Activated T-helper 2 cell treated with anti-CD3 and anti-CD28 coated beads, Interferon-gamma antibody, Interleukin-2, Interleukin-4, amounts not matched to agents 10 μg/mL and 5 μg/mL and 100 μg/mL, durations not matched to agents 14 hours and 24 hours and 36 hours (primary cell): ENCODE data around the gene RTF2. TPM values are rescaled to one million over a fixed set of nuclear protein-coding genes. Genes with fewer than 3 reads are reported as not detected.

ENCODE experiments used
- DNase-seq: peaks from one replicate; pipeline ENCODE4 v3.0.0; 2021; ENCODE audit warnings: low spot score
- H3K27ac Mint-ChIP-seq: one replicate; pipeline ENCODE4 v1.8.0; 2021; ENCODE audit warnings: mixed read lengths
- H3K27me3 Mint-ChIP-seq: one replicate; pipeline ENCODE4 v1.8.0; 2021; ENCODE audit warnings: low read depth, mixed read lengths
- H3K36me3 Mint-ChIP-seq: one replicate; pipeline ENCODE4 v1.8.0; 2021; ENCODE audit warnings: low read depth, mixed read lengths
- H3K4me1 Mint-ChIP-seq: one replicate; pipeline ENCODE4 v1.8.0; 2021; ENCODE audit warnings: low read depth, mixed read lengths
- H3K4me3 Mint-ChIP-seq: one replicate; pipeline ENCODE4 v1.8.0; 2021; ENCODE audit warnings: low read depth, mild to moderate bottlenecking, moderate library complexity, mixed read lengths
- H3K9me3 Mint-ChIP-seq: one replicate; pipeline ENCODE4 v1.8.0; 2021; ENCODE audit warnings: mixed read lengths
- intact Hi-C: fragments of 100-400 bp; cut with micrococcal nuclease; formaldehyde crosslinking; loops from one replicate; pipeline ENCODE4 v1.15.1; 2023
- total RNA-seq: library from RNA; stranded (reverse); gene quantifications from 2 replicates; pipeline ENCODE4 v1.2.3, GENCODE V29; 2022

RTF2 gene
- total RNA-seq, 1 donor from 2014 or later: 103 TPM

GRCh38 chr20:56442389-56443365, 25.8 kb upstream of the RTF2 start:
- H3K4me3 Mint-ChIP-seq: no peak overlapping the region
- H3K27me3 Mint-ChIP-seq: no peaks in the 10 kb centered on the region
- no peak for DNase-seq

DNA sequence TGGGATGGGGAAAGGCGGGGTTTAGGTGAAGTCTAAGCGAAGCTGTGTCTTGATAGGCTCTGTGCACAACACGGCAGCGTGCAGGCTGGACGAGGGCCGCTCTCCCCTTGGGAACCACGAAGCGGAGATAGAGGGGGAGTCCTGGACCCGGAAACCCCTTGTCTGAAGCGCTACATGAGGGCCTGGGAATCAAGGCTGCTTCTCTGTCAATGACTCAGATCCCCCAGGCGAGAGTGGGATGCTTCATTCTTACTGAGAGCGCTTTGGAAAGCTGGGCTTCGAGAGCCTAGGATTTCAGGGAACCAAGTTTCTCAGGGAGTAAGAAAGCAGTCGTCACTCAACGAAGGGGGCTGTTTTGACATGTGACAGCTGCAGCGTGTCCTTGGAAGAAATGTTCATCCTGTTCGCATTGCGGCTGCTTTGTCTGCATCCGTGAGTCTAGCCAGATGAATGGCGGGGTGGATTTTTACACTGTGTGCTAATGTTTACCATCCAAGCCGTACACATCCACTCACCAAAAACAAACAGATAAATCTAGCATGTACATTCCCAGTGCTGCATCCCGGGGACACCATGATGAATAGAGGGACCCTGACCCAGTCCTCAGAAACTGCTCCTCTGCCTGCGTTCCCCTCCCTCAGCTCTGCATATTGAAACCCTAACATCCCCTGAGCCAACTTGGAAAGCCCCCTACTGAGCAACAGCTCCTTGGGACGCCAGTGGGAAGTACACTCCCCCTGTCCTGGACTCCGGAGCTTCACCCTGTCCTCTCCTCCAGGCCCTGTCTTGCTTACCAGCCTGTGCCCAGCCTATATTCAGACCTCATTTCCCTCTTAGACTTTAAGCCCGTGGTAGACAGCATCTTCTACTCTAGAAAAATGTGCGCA, 24.5 kb upstream of the RTF2 start:
- no peak for DNase-seq
- Mint-ChIP-seq H3K27me3 (no peaks in the 10 kb centered on the region), H3K27ac (peak overlapping the region; percentile 17), H3K9me3 (no peaks in the 10 kb centered on the region), H3K4me3 (no peak overlapping the region), H3K36me3 (peaks cover 33% of the 10 kb centered on the region), H3K4me1 (peaks cover 33% of the 10 kb centered on the region)
- intact Hi-C loops: no loop called here

More at GRCh38 chr20:56442389-56443365, 25.8 kb upstream of the RTF2 start:
- Mint-ChIP-seq H3K4me1 (peaks cover 36% of the 10 kb centered on the region), H3K36me3 (peaks cover 36% of the 10 kb centered on the region), H3K9me3 (no peaks in the 10 kb centered on the region), H3K27ac (peak overlapping the region; percentile 75)
- intact Hi-C loops: no loop called here

- H3K36me3 Mint-ChIP-seq: peaks cover 28% of the 10 kb centered on the region
- intact Hi-C loops: no loop called here
- H3K27me3 Mint-ChIP-seq: no peaks in the 10 kb centered on the region
- no peak for DNase-seq
- H3K27ac Mint-ChIP-seq: no peak overlapping the region
- no peak overlapping the region for H3K4me3 Mint-ChIP-seq
- peaks cover 25% of the 10 kb centered on the region for H3K4me1 Mint-ChIP-seq
- H3K9me3 Mint-ChIP-seq: no peaks in the 10 kb centered on the region
These were observed 23.3 kb upstream of the RTF2 start for GRCh38 chr20:56445130-56445529.

DNA sequence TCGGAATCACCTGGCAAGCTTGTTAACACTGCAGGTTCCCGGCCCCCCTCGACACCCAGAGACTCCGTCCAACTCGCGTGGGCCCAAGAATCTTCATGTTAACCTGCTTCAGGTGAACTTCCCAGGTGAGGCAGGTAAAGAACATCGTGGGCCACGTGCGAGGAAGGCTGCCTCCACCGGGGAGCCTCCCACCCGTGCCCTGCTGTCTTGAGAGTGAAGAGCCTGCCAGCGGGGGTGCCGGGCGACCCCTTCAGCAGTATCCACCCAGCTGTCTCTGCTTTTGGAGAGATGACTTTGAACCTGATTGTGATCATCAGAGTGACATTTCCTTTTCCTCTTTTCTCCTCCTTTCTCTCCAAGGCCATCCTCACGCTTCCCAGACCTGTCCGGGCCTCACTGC, 22.9 kb upstream of the RTF2 start:
- intact Hi-C loops: no loop called here
- H3K9me3 Mint-ChIP-seq: no peaks in the 10 kb centered on the region
- no peak overlapping the region for H3K4me3 Mint-ChIP-seq
- H3K36me3 Mint-ChIP-seq: peaks cover 24% of the 10 kb centered on the region
- no peak overlapping the region for H3K27ac Mint-ChIP-seq
- peaks cover 21% of the 10 kb centered on the region for H3K4me1 Mint-ChIP-seq
- H3K27me3 Mint-ChIP-seq: no peaks in the 10 kb centered on the region
- no peak for DNase-seq

GRCh38 chr20:56447227-56447626, 21.2 kb upstream of the RTF2 start:
- Mint-ChIP-seq H3K4me3 (no peak overlapping the region), H3K4me1 (peaks cover 12% of the 10 kb centered on the region), H3K36me3 (peaks cover 31% of the 10 kb centered on the region), H3K27ac (no peak overlapping the region), H3K27me3 (no peaks in the 10 kb centered on the region), H3K9me3 (no peaks in the 10 kb centered on the region)
- no peak for DNase-seq
- intact Hi-C loops: no loop called here

DNA sequence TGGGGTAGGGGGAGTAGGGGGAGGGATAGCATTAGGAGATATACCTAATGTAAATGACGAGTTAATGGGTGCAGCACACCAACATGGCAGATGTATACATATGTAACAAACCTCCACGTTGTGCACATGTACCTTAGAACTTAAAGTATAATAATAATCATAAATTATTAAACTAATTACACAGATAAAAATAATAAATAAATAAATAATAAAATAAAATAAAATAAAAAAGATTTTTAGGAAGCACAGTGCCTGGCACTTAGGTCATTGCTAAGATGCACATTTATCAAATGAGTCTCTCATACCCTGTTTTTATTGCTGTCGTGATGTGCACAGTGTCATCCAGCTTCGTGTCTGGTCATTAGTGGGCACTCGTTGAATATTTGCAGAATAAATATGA, 19.0 kb upstream of the RTF2 start:
- DNase-seq: no peak
- Mint-ChIP-seq H3K27ac (no peak overlapping the region), H3K27me3 (no peaks in the 10 kb centered on the region)

DNA sequence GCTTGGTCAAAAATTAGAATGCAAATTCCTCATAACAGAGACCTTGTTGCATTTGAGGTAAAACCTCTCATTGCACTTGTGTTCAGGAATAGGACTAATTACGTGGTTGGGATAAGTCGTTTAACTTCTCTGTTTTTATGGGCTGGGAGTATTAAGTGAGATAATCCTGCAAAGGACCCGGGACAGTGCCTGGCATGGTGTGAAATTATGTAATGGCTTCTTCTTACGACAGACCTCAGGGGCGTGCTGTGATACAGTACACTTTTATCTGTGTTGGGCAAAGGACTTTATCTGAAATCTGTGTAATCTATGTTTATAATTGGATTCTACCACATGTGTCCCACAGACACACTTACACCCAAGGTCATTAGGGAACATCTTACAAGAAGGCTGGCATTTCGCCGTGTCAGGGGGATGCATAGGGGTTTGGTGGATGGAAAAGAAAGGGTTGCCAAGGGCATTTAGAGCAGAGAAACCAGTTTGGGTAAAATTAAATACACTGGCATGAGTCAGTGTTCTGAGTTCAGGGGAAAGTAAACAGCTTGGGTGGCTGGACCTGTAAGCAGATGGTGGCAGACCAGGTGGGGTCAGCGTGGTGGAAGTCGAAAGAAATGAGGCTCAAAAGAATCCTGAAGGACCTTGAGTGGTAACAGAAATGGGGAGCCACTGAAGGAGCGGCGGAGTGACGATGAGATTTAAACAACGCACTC, 17.2 kb upstream of the RTF2 start:
- intact Hi-C loops: no loop called here
- Mint-ChIP-seq H3K4me3 (no peak overlapping the region), H3K27me3 (no peaks in the 10 kb centered on the region), H3K36me3 (peaks cover 26% of the 10 kb centered on the region), H3K4me1 (peaks cover 15% of the 10 kb centered on the region), H3K9me3 (no peaks in the 10 kb centered on the region), H3K27ac (no peak overlapping the region)
- no peak for DNase-seq

More for the DNA sequence above, 19.0 kb upstream of the RTF2 start:
- Mint-ChIP-seq H3K4me3 (no peak overlapping the region), H3K9me3 (no peaks in the 10 kb centered on the region), H3K36me3 (peaks cover 18% of the 10 kb centered on the region), H3K4me1 (peaks cover 6% of the 10 kb centered on the region)
- intact Hi-C loops: no loop called here

- peaks cover 22% of the 10 kb centered on the region for H3K36me3 Mint-ChIP-seq
- intact Hi-C loops: no loop called here
- no peaks in the 10 kb centered on the region for H3K27me3 Mint-ChIP-seq
- peaks cover 16% of the 10 kb centered on the region for H3K4me1 Mint-ChIP-seq
- peak overlapping the region; percentile 33 for H3K27ac Mint-ChIP-seq
- H3K4me3 Mint-ChIP-seq: no peak overlapping the region
- H3K9me3 Mint-ChIP-seq: no peaks in the 10 kb centered on the region
- DNase-seq: no peak
These were observed 15.1 kb upstream of the RTF2 start for GRCh38 chr20:56453352-56453751.

- no peak for DNase-seq
- intact Hi-C loops: loop anchor here (1.0 kb wide), 1 partner anchor 14 kb away; no protein-coding TSS in a partner anchor
- H3K4me3 Mint-ChIP-seq: no peak overlapping the region
- H3K27me3 Mint-ChIP-seq: no peaks in the 10 kb centered on the region
- H3K27ac Mint-ChIP-seq: peak overlapping the region; percentile 75
- H3K9me3 Mint-ChIP-seq: no peaks in the 10 kb centered on the region
- H3K4me1 Mint-ChIP-seq: peaks cover 20% of the 10 kb centered on the region
- H3K36me3 Mint-ChIP-seq: peaks cover 28% of the 10 kb centered on the region
These were observed 13.7 kb upstream of the RTF2 start for GRCh38 chr20:56454754-56455153.

DNA sequence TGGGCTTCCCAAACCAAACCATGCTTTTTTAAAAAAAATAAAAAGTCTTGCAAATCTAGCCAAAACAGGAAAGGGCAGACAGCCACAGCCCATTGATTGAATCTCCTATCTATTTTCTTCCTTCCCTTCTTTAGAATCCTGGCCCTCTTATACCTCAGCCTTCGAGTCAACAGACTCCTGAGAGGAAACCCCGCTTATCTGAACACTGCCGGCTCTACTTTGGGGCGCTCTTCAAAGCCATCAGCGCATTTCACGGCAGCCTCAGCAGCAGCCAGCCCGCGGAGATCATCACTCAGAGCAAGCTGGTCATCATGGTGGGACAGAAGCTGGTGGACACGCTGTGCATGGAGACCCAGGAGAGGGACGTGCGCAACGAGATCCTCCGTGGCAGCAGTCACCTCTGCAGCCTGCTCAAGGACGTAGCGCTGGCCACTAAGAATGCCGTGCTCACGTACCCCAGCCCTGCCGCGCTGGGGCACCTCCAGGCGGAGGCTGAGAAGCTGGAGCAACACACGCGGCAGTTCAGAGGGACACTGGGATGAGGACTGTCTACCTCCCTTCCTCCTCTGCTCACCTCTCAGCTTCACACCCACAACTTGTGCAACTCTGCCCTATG, 10.1 kb upstream of the RTF2 start:
- peaks cover 47% of the 10 kb centered on the region for H3K4me1 Mint-ChIP-seq
- DNase-seq: no peak
- no peaks in the 10 kb centered on the region for H3K9me3 Mint-ChIP-seq
- H3K36me3 Mint-ChIP-seq: peaks cover 19% of the 10 kb centered on the region
- H3K4me3 Mint-ChIP-seq: no peak overlapping the region
- no peak overlapping the region for H3K27ac Mint-ChIP-seq
- H3K27me3 Mint-ChIP-seq: no peaks in the 10 kb centered on the region
- intact Hi-C loops: no loop called here

DNA sequence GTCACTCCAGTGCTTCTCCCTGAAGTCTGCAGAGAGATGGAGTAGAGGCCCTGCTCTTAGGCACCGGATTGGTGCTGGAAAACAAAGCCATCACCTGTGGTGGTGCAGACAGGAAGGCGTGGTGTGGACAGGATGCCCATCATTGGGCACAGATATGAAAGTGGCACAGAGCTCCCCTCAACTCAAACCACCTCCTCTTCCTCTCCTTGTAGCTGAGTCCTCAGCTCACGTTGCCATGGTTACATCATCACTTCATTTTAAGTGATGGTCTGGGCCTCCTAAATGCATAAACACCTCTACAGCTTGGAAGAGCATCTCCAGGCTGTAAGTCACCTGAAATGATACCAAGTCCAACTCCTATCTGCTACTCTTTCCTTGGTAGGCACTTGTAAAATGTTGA, 8.0 kb upstream of the RTF2 start:
- intact Hi-C loops: no loop called here
- Mint-ChIP-seq H3K36me3 (peaks cover 11% of the 10 kb centered on the region), H3K4me1 (peaks cover 48% of the 10 kb centered on the region), H3K4me3 (no peak overlapping the region), H3K27ac (peak overlapping the region; percentile 65), H3K27me3 (no peaks in the 10 kb centered on the region), H3K9me3 (no peaks in the 10 kb centered on the region)
- peak; percentile 46 for DNase-seq

- H3K27me3 Mint-ChIP-seq: no peaks in the 10 kb centered on the region
- peaks cover 11% of the 10 kb centered on the region for H3K36me3 Mint-ChIP-seq
- H3K27ac Mint-ChIP-seq: no peak overlapping the region
- H3K4me3 Mint-ChIP-seq: no peak overlapping the region
- no peaks in the 10 kb centered on the region for H3K9me3 Mint-ChIP-seq
- intact Hi-C loops: no loop called here
- peaks cover 54% of the 10 kb centered on the region for H3K4me1 Mint-ChIP-seq
- DNase-seq: no peak
These were observed 6.9 kb upstream of the RTF2 start for GRCh38 chr20:56461576-56461975.
